NCI-H2196 (cell line): Measurements from ENCODE around the gene RELL2.

Experiments
- DNase-seq: peaks from one replicate; lab custom pipeline; 2025; ENCODE audit not compliant: unreplicated experiment; lab: John Stamatoyannopoulos, UW

RELL2 gene

GRCh38 chr5:141649056-141649688, 12.4 kb downstream of the RELL2 start:
- DNase-seq, result no peak

- no peak for DNase-seq
Measured at GRCh38 chr5:141649972-141650371, 13.2 kb downstream of the RELL2 start.

GRCh38 chr5:141650851-141651727, 14.3 kb downstream of the RELL2 start, which contains the start of gene FCHSD1:
Gene FCHSD1, minus strand, starts transcription at chr5:141651418. Its CDS starts 50 bp downstream, at chr5:141651368.
- peak; percentile 81 for DNase-seq

GRCh38 chr5:141651728-141652105, 14.9 kb downstream of the RELL2 start:
- DNase-seq, result no peak

GRCh38 chr5:141654298-141654697, 17.5 kb downstream of the RELL2 start:
- no peak for DNase-seq

GRCh38 chr5:141655020-141655419, 18.2 kb downstream of the RELL2 start:
- no peak for DNase-seq

GRCh38 chr5:141656396-141656795, 19.6 kb downstream of the RELL2 start:
- no peak for DNase-seq

GRCh38 chr5:141657404-141657803, 20.6 kb downstream of the RELL2 start:
- DNase-seq, result no peak

GRCh38 chr5:141657937-141658545, 21.2 kb downstream of the RELL2 start:
- no peak for DNase-seq

GRCh38 chr5:141662028-141662427, 25.2 kb downstream of the RELL2 start:
- DNase-seq, result no peak

- DNase-seq, result no peak
Measured at GRCh38 chr5:141663506-141663905, 26.7 kb downstream of the RELL2 start.

- peak; percentile 60 for DNase-seq
Measured at GRCh38 chr5:141664733-141665461, 28.1 kb downstream of the RELL2 start.

- DNase-seq, result no peak
Measured at GRCh38 chr5:141665995-141666940, 29.5 kb downstream of the RELL2 start.

- no peak for DNase-seq
Measured at GRCh38 chr5:141668601-141669265, 31.9 kb downstream of the RELL2 start.

- no peak for DNase-seq
Measured at GRCh38 chr5:141669520-141669919, 32.7 kb downstream of the RELL2 start.

GRCh38 chr5:141672071-141672840, 35.5 kb downstream of the RELL2 start:
- DNase-seq, result no peak

GRCh38 chr5:141672841-141673813, 36.3 kb downstream of the RELL2 start:
- no peak for DNase-seq

- no peak for DNase-seq
Measured at GRCh38 chr5:141674747-141675146, 38.0 kb downstream of the RELL2 start.
